ENCODE data around the gene DOK1.

Gene DOK1

GRCh38 chr2:74602586-74603281, 48.2 kb downstream of the DOK1 start:
- no peak for DNase-seq (ENCODE audit: low spot score)

- no peak for DNase-seq (ENCODE audit: low spot score)
Observed at GRCh38 chr2:74603282-74604000, 48.9 kb downstream of the DOK1 start.

- no peak for DNase-seq (ENCODE audit: low spot score)
Observed at GRCh38 chr2:74606927-74607326, 52.4 kb downstream of the DOK1 start.
